CD4-positive, alpha-beta T cell (primary cell): ENCODE measurements around the gene NUP62. TPM values are rescaled to one million over a fixed set of nuclear protein-coding genes. Genes with fewer than 3 reads are reported as not detected.

Source experiments
- ATAC-seq: fragments of 200-7000 bp; cut with Tn5 transposase; one replicate; pipeline ENCODE4 v1.10.0; 2022; ENCODE audit warnings: mild to moderate bottlenecking; ENCODE audit not compliant: poor library complexity
- CTCF ChIA-PET: fragments of 350-600 bp; sonication (Branson Sonifier 250); formaldehyde crosslinking; loops from one replicate; lab custom pipeline; 2021; ENCODE audit warnings: antibody characterized with exemption, inconsistent platforms; lab: Charles Lee
- POLR2A ChIA-PET: fragments of 350-600 bp; sonication (Branson Sonifier 250); formaldehyde crosslinking; loops from one replicate; lab custom pipeline; 2021; ENCODE audit warnings: antibody characterized with exemption, inconsistent platforms; lab: Charles Lee
- DNase-seq, 14 experiments: peaks; one replicate each; pipeline ENCODE4 v3.0.0-alpha.2; 2013 to 2020; ENCODE audit warnings: mixed read lengths in 2 of 14
- H3K27ac ChIP-seq, 2 donors: one replicate each; pipeline versions ENCODE4 v1.5.1 to v1.7.0; 2013; ENCODE audit warnings: low read length in 2 of 2, low read depth in 1 of 2, mild to moderate bottlenecking in 1 of 2
- H3K27me3 ChIP-seq, 2 experiments: 1 replicate in 1 of 2; 2 replicates in 1 of 2; pipeline versions ENCODE4 v1.6.1 to v1.7.0; 2013; ENCODE audit warnings: low read length in 2 of 2, control low read depth in 1 of 2, mild to moderate bottlenecking in 1 of 2, moderate library complexity in 1 of 2; ENCODE audit not compliant: insufficient read depth in 2 of 2, control insufficient read depth in 1 of 2
- H3K36me3 ChIP-seq: one replicate; pipeline ENCODE4 v1.6.1; 2013; ENCODE audit warnings: low read length, control low read depth; ENCODE audit not compliant: insufficient read depth
- H3K4me1 ChIP-seq: one replicate; pipeline ENCODE4 v1.6.1; 2013; ENCODE audit warnings: low read length, control low read depth; ENCODE audit not compliant: insufficient read depth
- H3K4me3 ChIP-seq: one replicate; pipeline ENCODE4 v1.5.1; 2013; ENCODE audit warnings: mild to moderate bottlenecking, low read length, moderate library complexity
- H3K9me3 ChIP-seq, 2 experiments: 1 replicate in 1 of 2; 2 replicates in 1 of 2; pipeline versions ENCODE4 v1.6.1 to v1.7.0; 2013; ENCODE audit warnings: low read length in 2 of 2, mild to moderate bottlenecking in 2 of 2, control low read depth in 1 of 2, moderate library complexity in 1 of 2; ENCODE audit not compliant: control insufficient read depth in 1 of 2, insufficient read depth in 1 of 2
- H3K27ac Mint-ChIP-seq: one replicate; pipeline ENCODE4 v1.8.0; 2020; ENCODE audit warnings: mixed read lengths
- H3K27me3 Mint-ChIP-seq: one replicate; pipeline ENCODE4 v1.8.0; 2021; ENCODE audit warnings: mixed read lengths
- H3K36me3 Mint-ChIP-seq: one replicate; pipeline ENCODE4 v1.8.0; 2021; ENCODE audit warnings: low read depth, mixed read lengths
- H3K4me1 Mint-ChIP-seq: one replicate; pipeline ENCODE4 v1.8.0; 2021; ENCODE audit warnings: low read depth, mixed read lengths
- H3K4me3 Mint-ChIP-seq: one replicate; pipeline ENCODE4 v1.8.0; 2020; ENCODE audit warnings: mild to moderate bottlenecking, mixed read lengths
- H3K9me3 Mint-ChIP-seq: one replicate; pipeline ENCODE4 v1.8.0; 2020; ENCODE audit warnings: mixed read lengths
- CTCF ChIP-seq: fragments of 200-600 bp; IDR thresholded peaks from one replicate; pipeline ENCODE4 v1.8.0; 2022; ENCODE audit warnings: antibody characterized with exemption, mild to moderate bottlenecking
- intact Hi-C, 2 experiments: fragments of 100-400 bp; cut with DNase I in 1 of 2; cut with micrococcal nuclease in 1 of 2; formaldehyde crosslinking; loops; one replicate each; pipeline versions ENCODE4 v1.15.1 to v1.9.0; 2023 to 2025; cut with DNase I, micrococcal nuclease
- total RNA-seq, 174 experiments: library from RNA in 2 of 174; stranded (reverse) in 2 of 174; gene quantifications; one replicate each; pipeline ENCODE4 v1.2.3 and lab custom pipeline; 2021 to 2026

NUP62 gene
- total RNA-seq, 2 experiments from 2014 or later, result 19.2 to 21.7 TPM

- no peak overlapping the region for H3K27ac ChIP-seq
These were observed 21.4 kb downstream of the NUP62 start for GRCh38 chr19:49907745-49908446.

GRCh38 chr19:49906879-49907564 is 22.3 kb downstream of the NUP62 start:
- no peak overlapping the region for H3K27ac ChIP-seq
- no peak overlapping the region for H3K4me3 ChIP-seq
- H3K9me3 Mint-ChIP-seq, result no peaks in the 10 kb centered on the region
- peaks cover 35% of the 10 kb centered on the region for H3K36me3 ChIP-seq
- DNase-seq (no peak), ATAC-seq (no peak)
- TF ChIP-seq CTCF, result no peak
- H3K27me3 ChIP-seq, result no peaks in the 10 kb centered on the region
- peaks cover 17% of the 10 kb centered on the region for H3K4me1 Mint-ChIP-seq
- ChIA-PET CTCF (interaction anchor here (2.1 kb wide), 1 partner anchor 17 kb away, joined by 5 read pairs; no protein-coding TSS in a partner anchor), POLR2A (interaction anchor here (0.9 kb wide), 1 partner anchor 8 kb away, joined by 3 read pairs; no protein-coding TSS in a partner anchor)
- H3K27me3 Mint-ChIP-seq, result no peaks in the 10 kb centered on the region
- H3K27ac Mint-ChIP-seq, result no peak overlapping the region
- H3K9me3 ChIP-seq, result no peaks in the 10 kb centered on the region
- peaks cover 15% of the 10 kb centered on the region for H3K4me1 ChIP-seq
- peaks cover 34% of the 10 kb centered on the region for H3K36me3 Mint-ChIP-seq
- intact Hi-C loops, result no loop called here
- no peak overlapping the region for H3K4me3 Mint-ChIP-seq

More at GRCh38 chr19:49907745-49908446, 21.4 kb downstream of the NUP62 start:
- DNase-seq (no peak), ATAC-seq (no peak)
- Histone ChIP-seq H3K27me3 (no peaks in the 10 kb centered on the region), H3K36me3 (peaks cover 40% of the 10 kb centered on the region), H3K4me3 (no peak overlapping the region), H3K4me1 (peaks cover 17% of the 10 kb centered on the region), H3K9me3 (no peaks in the 10 kb centered on the region)
- intact Hi-C loops, result no loop called here
- POLR2A ChIA-PET, result no interaction called here
- no peak for TF ChIP-seq CTCF
- Mint-ChIP-seq H3K36me3 (peaks cover 40% of the 10 kb centered on the region), H3K27ac (no peak overlapping the region), H3K9me3 (no peaks in the 10 kb centered on the region), H3K4me3 (no peak overlapping the region), H3K4me1 (peaks cover 19% of the 10 kb centered on the region), H3K27me3 (no peaks in the 10 kb centered on the region)
- CTCF ChIA-PET, result interaction anchor here (2.1 kb wide), 1 partner anchor 18 kb away, joined by 5 read pairs; no protein-coding TSS in a partner anchor

GRCh38 chr19:49904136-49904535 is 25.2 kb downstream of the NUP62 start:
- H3K4me3 Mint-ChIP-seq, result no peak overlapping the region
- POLR2A ChIA-PET, result no interaction called here
- no peak for ATAC-seq

More at GRCh38 chr19:49904136-49904535, 25.2 kb downstream of the NUP62 start:
- H3K9me3 Mint-ChIP-seq, result no peaks in the 10 kb centered on the region
- H3K9me3 ChIP-seq, result no peaks in the 10 kb centered on the region
- peaks cover 6% of the 10 kb centered on the region for H3K4me1 Mint-ChIP-seq
- CTCF ChIA-PET, result interaction anchor here (0.6 kb wide), 1 partner anchor 511 kb away, joined by 3 read pairs; no protein-coding TSS in a partner anchor
- H3K4me3 ChIP-seq, result no peak overlapping the region
- no peak for TF ChIP-seq CTCF
- no peak overlapping the region for H3K27ac Mint-ChIP-seq
- no peaks in the 10 kb centered on the region for H3K27me3 ChIP-seq
- intact Hi-C loops, result no loop called here
- H3K27me3 Mint-ChIP-seq, result no peaks in the 10 kb centered on the region
- no peak for DNase-seq
- H3K4me1 ChIP-seq, result peaks cover 3% of the 10 kb centered on the region
- H3K36me3 ChIP-seq, result peaks cover 27% of the 10 kb centered on the region
- no peak overlapping the region for H3K27ac ChIP-seq
- H3K36me3 Mint-ChIP-seq, result peaks cover 16% of the 10 kb centered on the region
